OCI-LY7 (cell line): ENCODE results near the gene TAOK3. TPM values are rescaled to one million over a fixed set of nuclear protein-coding genes. Genes with fewer than 3 reads are reported as not detected.

Source experiments
- BruUV-seq: library from RNA; stranded (reverse); fragments of 400-500 nt; replicated peaks from 2 replicates; lab custom pipeline; 2021; lab: Mats Ljungman, UMichigan
- CTCF ChIA-PET: fragments of 300-600 bp; sonication (Branson Sonifier 250); formaldehyde crosslinking; loops from one replicate; lab custom pipeline; 2022; ENCODE audit warnings: antibody characterized with exemption; ENCODE audit not compliant: unreplicated experiment; lab: Charles Lee
- POLR2A ChIA-PET: fragments of 300-600 bp; sonication (Branson Sonifier 250); formaldehyde crosslinking; loops from one replicate; lab custom pipeline; 2022; ENCODE audit warnings: antibody characterized with exemption; lab: Charles Lee
- DNase-seq: peaks from one replicate; pipeline ENCODE4 v3.0.0-alpha.2; 2015; ENCODE audit warnings: low spot score
- H2AFZ ChIP-seq: fragments of 200-600 bp; sonication (generic), shearing (Covaris generic); 2 replicates; pipeline ENCODE4 v1.6.1; 2014; ENCODE audit warnings: mild to moderate bottlenecking, antibody characterized with exemption, low read length, moderate library complexity
- H3K27ac ChIP-seq: fragments of 200-600 bp; sonication (generic); 2 replicates; pipeline ENCODE4 v1.5.1; 2014; ENCODE audit warnings: mixed run types, low read depth, mild to moderate bottlenecking, moderate library complexity, low read length, inconsistent platforms; ENCODE audit not compliant: poor library complexity, severe bottlenecking
- H3K36me3 ChIP-seq: fragments of 200-600 bp; sonication (generic); 2 replicates; pipeline ENCODE4 v1.6.1; 2014; ENCODE audit warnings: mild to moderate bottlenecking, antibody characterized with exemption, low read length, moderate library complexity, mixed read lengths; ENCODE audit not compliant: insufficient read depth
- H3K4me1 ChIP-seq: fragments of 200-600 bp; sonication (generic); 2 replicates; pipeline ENCODE4 v1.5.1; 2014; ENCODE audit warnings: mild to moderate bottlenecking, low read length; ENCODE audit not compliant: insufficient read depth, poor library complexity, severe bottlenecking
- H3K4me2 ChIP-seq: fragments of 200-600 bp; sonication (generic); 2 replicates; pipeline ENCODE4 v1.6.1; 2014; ENCODE audit warnings: mild to moderate bottlenecking, low read length
- H3K4me3 ChIP-seq: fragments of 200-600 bp; sonication (generic); 2 replicates; pipeline ENCODE4 v1.5.1; 2014; ENCODE audit warnings: mild to moderate bottlenecking, low read depth, low read length; ENCODE audit not compliant: poor library complexity, severe bottlenecking
- H3K79me2 ChIP-seq: fragments of 200-600 bp; sonication (generic); 2 replicates; pipeline ENCODE4 v1.6.1; 2016; ENCODE audit warnings: low read depth, mild to moderate bottlenecking, low read length, moderate library complexity, mixed read lengths; ENCODE audit not compliant: insufficient read depth
- H3K9me2 ChIP-seq: fragments of 200-600 bp; sonication (generic); 2 replicates; pipeline ENCODE4 v1.6.1; 2016; ENCODE audit warnings: mild to moderate bottlenecking, low read length, mixed read lengths; ENCODE audit not compliant: insufficient read depth
- H3K9me3 ChIP-seq: fragments of 200-600 bp; sonication (generic); 2 replicates; pipeline ENCODE4 v1.6.1; 2014; ENCODE audit warnings: mild to moderate bottlenecking, mixed run types, low read length, mixed read lengths
- H4K20me1 ChIP-seq: fragments of 200-600 bp; sonication (generic); 2 replicates; pipeline ENCODE4 v1.6.1; 2014; ENCODE audit warnings: mild to moderate bottlenecking, antibody characterized with exemption, low read length, moderate library complexity, mixed read lengths; ENCODE audit not compliant: insufficient read depth
- CTCF ChIP-seq: fragments of 200-600 bp; sonication (generic); conservative IDR thresholded peaks from 2 replicates; pipeline ENCODE4 v1.5.1; 2014; ENCODE audit warnings: mild to moderate bottlenecking, antibody characterized with exemption, low read length, moderate library complexity, mixed read lengths
- EZH2phosphoT487 ChIP-seq: fragments of 200-600 bp; sonication (generic); IDR thresholded peaks from 2 replicates; pipeline ENCODE4 v1.6.1; 2018; ENCODE audit warnings: low read depth, borderline replicate concordance, mild to moderate bottlenecking, mixed run types, antibody characterized with exemption, low read length, moderate library complexity, mixed read lengths
- intact Hi-C: fragments of 100-400 bp; cut with micrococcal nuclease; formaldehyde crosslinking; loops from one replicate; pipeline ENCODE4 v1.10.0; 2022; ENCODE audit not compliant: unreplicated experiment
- total RNA-seq, 2 experiments: library from RNA; depleted of rRNA in 1 of 2; stranded (reverse); fragments of >200 nt in 1 of 2; shearing (Covaris generic) in 1 of 2; gene quantifications; 2 replicates each; pipeline ENCODE4 v1.2.3, GENCODE V29; 2014 to 2022

TAOK3 gene
- total RNA-seq, 2 experiments from 2014 or later = 30.7 to 56.0 TPM

GRCh38 chr12:118353721-118354120 lies 19.0 kb downstream of the TAOK3 start:
- ChIA-PET CTCF (interaction anchor here (1.4 kb wide), 1 partner anchor 22 kb away, joined by 3 read pairs; no protein-coding TSS in a partner anchor), POLR2A (interaction anchor here (0.5 to 1.0 kb wide), 3 partner anchors 15 to 55 kb away, joined by 3 to 4 read pairs (median 3); no protein-coding TSS in a partner anchor)
- peaks cover 33% of the 10 kb centered on the region for H3K9me3 ChIP-seq
- no peak overlapping the region for H3K4me2 ChIP-seq
- no peak for DNase-seq
- no TSS peak for BruUV-seq
- H2AFZ ChIP-seq = no peak overlapping the region
- peaks cover 35% of the 10 kb centered on the region for H3K36me3 ChIP-seq
- H3K79me2 ChIP-seq = peaks cover 85% of the 10 kb centered on the region
- no peak overlapping the region for H3K4me3 ChIP-seq
- TF ChIP-seq CTCF = no peak
- TF ChIP-seq EZH2phosphoT487 = no peak
- intact Hi-C loops = no loop called here
- no peak overlapping the region for H3K27ac ChIP-seq
- no peaks in the 10 kb centered on the region for H4K20me1 ChIP-seq
- peaks cover 25% of the 10 kb centered on the region for H3K4me1 ChIP-seq
- no peaks in the 10 kb centered on the region for H3K9me2 ChIP-seq

GRCh38 chr12:118350908-118351559 lies 21.7 kb downstream of the TAOK3 start:
- CTCF ChIA-PET = no interaction called here
- DNase-seq = no peak
- Histone ChIP-seq H4K20me1 (peaks cover 7% of the 10 kb centered on the region; the same call in 1 of the 2 replicates), H3K9me3 (peaks cover 33% of the 10 kb centered on the region), H3K79me2 (peaks cover 70% of the 10 kb centered on the region), H2AFZ (no peak overlapping the region), H3K27ac (no peak overlapping the region), H3K4me1 (peaks cover 17% of the 10 kb centered on the region), H3K9me2 (no peaks in the 10 kb centered on the region), H3K4me3 (no peak overlapping the region), H3K4me2 (no peak overlapping the region), H3K36me3 (peaks cover 35% of the 10 kb centered on the region)
- no peak for TF ChIP-seq CTCF
- no peak for TF ChIP-seq EZH2phosphoT487
- POLR2A ChIA-PET = interaction anchor here (0.6 kb wide), 1 partner anchor 137 kb away, joined by 4 read pairs; no protein-coding TSS in a partner anchor
- no TSS peak for BruUV-seq
- intact Hi-C loops = no loop called here

GRCh38 chr12:118347916-118348315 lies 24.8 kb downstream of the TAOK3 start:
- Histone ChIP-seq H3K4me3 (no peak overlapping the region), H3K9me2 (no peaks in the 10 kb centered on the region), H3K27ac (no peak overlapping the region), H3K9me3 (peaks cover 3% of the 10 kb centered on the region; the same call in 1 of the 2 replicates), H3K36me3 (peaks cover 5% of the 10 kb centered on the region), H3K4me2 (no peak overlapping the region), H4K20me1 (peaks cover 11% of the 10 kb centered on the region; the same call in 1 of the 2 replicates), H3K79me2 (peaks cover 61% of the 10 kb centered on the region; the same call in 1 of the 2 replicates), H2AFZ (no peak overlapping the region), H3K4me1 (peaks cover 27% of the 10 kb centered on the region)
- BruUV-seq = no TSS peak
- DNase-seq = no peak
- CTCF ChIA-PET = no interaction called here
- POLR2A ChIA-PET = interaction anchor here (1.1 to 1.7 kb wide), 2 partner anchors 11 to 18 kb away, joined by 3 read pairs; no protein-coding TSS in a partner anchor
- TF ChIP-seq CTCF (no peak), EZH2phosphoT487 (no peak)
- intact Hi-C loops = no loop called here
